KMS-11 (cell line): ENCODE measurements around the gene GARNL3.

ENCODE experiments used
- H2AFZ ChIP-seq: fragments of 200-600 bp; sonication (generic); 2 replicates; pipeline ENCODE4 v1.6.1; 2016; ENCODE audit warnings: antibody characterized with exemption, mixed run types, low read depth
- H3K27ac ChIP-seq: fragments of 200-600 bp; sonication (generic); 2 replicates; pipeline ENCODE4 v1.6.1; 2016; ENCODE audit warnings: mild to moderate bottlenecking, mixed run types
- H3K27me3 ChIP-seq: fragments of 200-600 bp; sonication (generic); 2 replicates; pipeline ENCODE4 v1.6.1; 2017; ENCODE audit warnings: mild to moderate bottlenecking, low read depth, mixed run types, moderate library complexity; ENCODE audit not compliant: insufficient read depth
- H3K36me3 ChIP-seq: fragments of 200-600 bp; sonication (generic); 2 replicates; pipeline ENCODE4 v1.6.1; 2017; ENCODE audit warnings: mild to moderate bottlenecking, mixed run types; ENCODE audit not compliant: insufficient read depth
- H3K4me1 ChIP-seq: fragments of 200-600 bp; sonication (generic); 2 replicates; pipeline ENCODE4 v1.6.1; 2016; ENCODE audit warnings: mild to moderate bottlenecking, low read depth, mixed run types; ENCODE audit not compliant: poor library complexity, severe bottlenecking
- H3K4me2 ChIP-seq: fragments of 200-600 bp; sonication (generic); 2 replicates; pipeline ENCODE4 v1.7.0; 2016; ENCODE audit warnings: mild to moderate bottlenecking, mixed run types
- H3K4me3 ChIP-seq: fragments of 200-600 bp; sonication (generic); IDR thresholded peaks from 2 replicates; pipeline ENCODE4 v1.6.1; 2017; ENCODE audit warnings: low read depth, low read length, mixed read lengths; ENCODE audit not compliant: insufficient read depth
- H3K79me2 ChIP-seq: fragments of 200-600 bp; sonication (generic); 2 replicates; pipeline ENCODE4 v1.6.1; 2016; ENCODE audit warnings: low read depth, mixed run types; ENCODE audit not compliant: insufficient read depth
- H3K9ac ChIP-seq: fragments of 200-600 bp; sonication (generic); 2 replicates; pipeline ENCODE4 v1.6.1; 2016; ENCODE audit warnings: mild to moderate bottlenecking, mixed run types
- H4K20me1 ChIP-seq: fragments of 200-600 bp; sonication (generic); 2 replicates; pipeline ENCODE4 v1.6.1; 2016; ENCODE audit warnings: mild to moderate bottlenecking, mixed run types; ENCODE audit not compliant: insufficient read depth
- CTCF ChIP-seq: fragments of 200-600 bp; sonication (generic); conservative IDR thresholded peaks from 2 replicates; pipeline ENCODE4 v1.6.1; 2017; ENCODE audit warnings: low read depth, mild to moderate bottlenecking, antibody characterized with exemption, low read length, moderate library complexity, mixed read lengths

The GARNL3 gene

DNA sequence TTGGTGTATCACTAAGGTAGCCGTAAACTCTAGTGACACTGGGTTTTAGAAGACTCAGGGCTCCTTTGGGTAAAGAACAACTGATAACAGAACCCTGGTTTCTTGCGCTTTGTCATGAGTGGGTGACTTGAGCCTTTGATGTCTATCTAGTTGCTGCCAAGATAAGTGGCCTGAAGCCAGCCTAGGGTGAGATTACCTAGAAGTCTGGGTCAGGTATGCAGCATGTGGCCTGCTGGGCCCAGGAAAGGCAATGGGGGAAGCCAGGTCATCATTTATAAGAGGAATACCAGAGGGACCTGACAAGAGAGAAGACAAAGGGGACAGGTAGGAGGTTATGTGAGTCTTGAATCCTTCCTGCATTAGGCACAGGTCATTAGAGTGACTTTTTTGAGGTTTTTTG lies 23.2 kb upstream of the GARNL3 start:
- Histone ChIP-seq H3K4me2 (no peak overlapping the region), H3K4me1 (peaks cover 5% of the 10 kb centered on the region), H3K27me3 (no peaks in the 10 kb centered on the region), H2AFZ (no peak overlapping the region), H3K4me3 (no peak overlapping the region), H3K27ac (no peak overlapping the region), H3K9ac (no peak overlapping the region), H3K36me3 (no peaks in the 10 kb centered on the region), H4K20me1 (no peaks in the 10 kb centered on the region), H3K79me2 (no peaks in the 10 kb centered on the region)
- TF ChIP-seq CTCF = no peak

DNA sequence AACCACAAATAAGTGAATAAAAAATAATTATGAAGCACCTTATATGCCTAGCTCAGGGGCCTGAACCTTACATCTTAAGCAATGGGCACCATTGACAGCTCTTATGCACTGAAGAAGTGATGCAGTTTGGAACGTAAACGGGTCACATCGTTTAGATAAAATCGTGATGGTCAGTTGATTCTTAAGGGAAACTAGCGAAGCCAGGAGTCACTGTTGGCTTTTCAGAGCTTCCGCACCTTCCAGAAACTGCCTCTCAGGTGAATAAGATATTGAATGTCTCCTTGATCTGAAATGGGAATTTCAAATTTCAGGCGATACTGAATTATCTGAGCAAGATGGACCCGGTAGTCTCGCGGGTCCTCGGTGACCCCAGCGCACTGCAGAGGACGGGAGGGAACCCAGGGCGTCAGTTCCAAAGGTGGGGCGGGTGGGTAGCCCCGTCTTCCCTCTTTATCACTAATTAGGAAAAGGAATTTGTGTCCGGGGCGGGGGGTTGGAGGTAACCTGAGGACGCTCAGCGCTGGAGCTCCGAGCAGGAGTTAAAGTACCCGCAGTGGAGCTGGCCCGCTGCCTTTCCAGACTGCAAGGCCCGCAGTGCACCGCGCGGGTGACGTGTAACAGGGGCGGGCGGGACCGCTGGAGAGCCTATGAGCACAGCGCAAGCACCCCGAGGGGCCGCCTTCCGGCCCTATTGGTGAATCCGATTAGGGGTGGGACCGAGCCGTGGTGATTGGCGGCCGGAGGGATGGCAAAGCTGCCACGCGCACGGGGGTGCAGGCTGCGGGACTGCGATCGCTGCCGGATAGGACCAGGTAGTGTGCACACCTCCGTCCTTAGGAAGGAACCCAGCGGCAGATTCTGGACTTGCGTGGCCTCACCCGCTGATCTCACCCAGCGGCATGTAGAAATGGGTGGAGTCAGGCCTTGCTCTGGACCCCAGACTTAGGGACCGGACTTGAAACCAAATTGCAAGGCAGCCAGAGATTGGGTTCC lies 19.7 kb upstream of the GARNL3 start:
- H3K27ac ChIP-seq = no peak overlapping the region
- peak overlapping the region; percentile 27; the same call in 1 of the 2 replicates for H3K9ac ChIP-seq
- no peak for TF ChIP-seq CTCF
- H3K36me3 ChIP-seq = no peaks in the 10 kb centered on the region
- peaks cover 5% of the 10 kb centered on the region for H3K4me1 ChIP-seq
- no peaks in the 10 kb centered on the region for H4K20me1 ChIP-seq
- no peaks in the 10 kb centered on the region for H3K27me3 ChIP-seq
- peak overlapping the region; percentile 75 for H2AFZ ChIP-seq
- H3K4me3 ChIP-seq = no peak overlapping the region
- H3K4me2 ChIP-seq = peak overlapping the region; percentile 83
- no peaks in the 10 kb centered on the region for H3K79me2 ChIP-seq

- Histone ChIP-seq H3K9ac (peak overlapping the region; percentile 27; the same call in 1 of the 2 replicates), H2AFZ (peak overlapping the region; percentile 75)
These were observed 18.9 kb upstream of the GARNL3 start for GRCh38 chr9:127245637-127246164.

GRCh38 chr9:127248241-127248640 lies 16.3 kb upstream of the GARNL3 start:
- H3K27ac ChIP-seq = no peak overlapping the region
- peaks cover 5% of the 10 kb centered on the region for H3K4me1 ChIP-seq
- H3K9ac ChIP-seq = no peak overlapping the region
- H3K27me3 ChIP-seq = no peaks in the 10 kb centered on the region
- no peak overlapping the region for H3K4me2 ChIP-seq
- no peaks in the 10 kb centered on the region for H3K79me2 ChIP-seq
- no peak for TF ChIP-seq CTCF
- no peaks in the 10 kb centered on the region for H4K20me1 ChIP-seq
- H2AFZ ChIP-seq = no peak overlapping the region
- no peak overlapping the region for H3K4me3 ChIP-seq
- H3K36me3 ChIP-seq = no peaks in the 10 kb centered on the region

More at GRCh38 chr9:127245637-127246164, 18.9 kb upstream of the GARNL3 start:
- Histone ChIP-seq H3K4me3 (no peak overlapping the region), H3K4me2 (peak overlapping the region; percentile 83), H3K36me3 (no peaks in the 10 kb centered on the region), H3K79me2 (no peaks in the 10 kb centered on the region), H3K4me1 (peaks cover 5% of the 10 kb centered on the region), H3K27ac (no peak overlapping the region), H4K20me1 (no peaks in the 10 kb centered on the region), H3K27me3 (no peaks in the 10 kb centered on the region)
- no peak for TF ChIP-seq CTCF
